Measurements from ENCODE around the gene FBXO36.

FBXO36 gene

GRCh38 chr2:230050136-230050535 is 127.8 kb downstream of the FBXO36 start:
- no peak for DNase-seq (ENCODE audit: low spot score)

GRCh38 chr2:230052299-230052698 is 130.0 kb downstream of the FBXO36 start:
- no peak for DNase-seq (ENCODE audit: low spot score)

- no peak for DNase-seq (ENCODE audit: low spot score)
Measured at GRCh38 chr2:230053753-230054478, 131.6 kb downstream of the FBXO36 start.

- DNase-seq (ENCODE audit: low spot score): no peak
Measured at GRCh38 chr2:230060672-230061293, 138.5 kb downstream of the FBXO36 start.

Measured in globus pallidus (tissue), 1 donor.